BE2C (cell line): ENCODE data around the gene ATG4D.
"Not testable (repeated sequence)": the region's sequence is repeated elsewhere in the genome, so short reads cannot be mapped to it uniquely, and the experiment has no call there.

Source experiments
- DNase-seq: peaks from one replicate; pipeline ENCODE4 v3.0.0-alpha.2; 2020
- H3K27me3 ChIP-seq: fragments of 250-450 bp; sonication (Bioruptor Pico); 2 replicates; pipeline ENCODE4 v1.5.1; 2020; ENCODE audit warnings: mild to moderate bottlenecking
- H3K36me3 ChIP-seq: fragments of 250-450 bp; sonication (Bioruptor Pico); 2 replicates; pipeline ENCODE4 v1.5.1; 2020; ENCODE audit warnings: mild to moderate bottlenecking
- H3K4me1 ChIP-seq: fragments of 250-450 bp; sonication (Bioruptor Pico); 2 replicates; pipeline ENCODE4 v1.5.1; 2020
- H3K4me3 ChIP-seq: 2 replicates; pipeline ENCODE4 v1.5.1; 2011; ENCODE audit warnings: low read depth, low read length
- H3K9me3 ChIP-seq: fragments of 250-450 bp; sonication (Bioruptor Pico); 2 replicates; pipeline ENCODE4 v1.5.1; 2020
- TF ChIP-seq, protein P1 (sequence below): IDR thresholded peaks from 2 replicates; pipeline ENCODE4 v1.5.1; 2012; ENCODE audit warnings: mild to moderate bottlenecking, low read depth, low read length

The ATG4D gene

DNA sequence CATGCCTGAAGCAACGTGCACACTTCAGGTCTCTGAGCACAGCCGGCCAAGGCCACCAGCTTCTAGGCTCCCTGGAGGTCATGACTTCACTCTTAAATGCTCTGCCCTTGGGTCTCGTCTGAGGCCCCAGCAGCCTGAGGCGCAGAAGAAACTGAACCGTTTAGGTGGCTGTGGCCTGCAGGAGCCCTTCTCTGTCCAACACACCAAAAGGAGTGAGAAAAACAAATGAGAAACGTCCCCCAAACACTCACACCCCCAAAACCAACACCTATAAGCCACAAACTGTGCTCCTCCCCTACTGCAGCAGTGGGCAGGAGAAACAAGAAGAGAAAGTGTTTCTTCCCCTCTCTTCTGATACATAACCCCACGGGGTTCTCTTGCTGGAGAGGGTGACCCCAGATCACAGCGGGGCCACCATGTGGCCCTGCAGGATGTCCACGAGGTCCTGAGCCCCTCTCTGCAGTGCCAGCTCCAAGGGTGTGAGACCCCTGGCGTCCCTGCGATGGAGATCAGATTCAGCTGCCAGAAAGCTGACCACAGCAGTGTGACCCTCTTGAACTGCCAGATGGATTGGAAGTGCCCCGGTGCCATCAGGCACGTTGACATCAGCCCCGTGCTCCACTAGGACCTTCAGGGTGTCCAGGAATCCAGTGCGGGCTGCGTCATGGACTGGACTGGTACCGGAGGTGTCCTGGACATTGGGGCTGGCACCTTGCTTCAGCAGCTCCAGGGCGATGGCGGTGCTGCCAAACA is 23.1 kb downstream of the ATG4D start:
- H3K9me3 ChIP-seq = no peaks in the 10 kb centered on the region
- TF ChIP-seq, protein P1, sequence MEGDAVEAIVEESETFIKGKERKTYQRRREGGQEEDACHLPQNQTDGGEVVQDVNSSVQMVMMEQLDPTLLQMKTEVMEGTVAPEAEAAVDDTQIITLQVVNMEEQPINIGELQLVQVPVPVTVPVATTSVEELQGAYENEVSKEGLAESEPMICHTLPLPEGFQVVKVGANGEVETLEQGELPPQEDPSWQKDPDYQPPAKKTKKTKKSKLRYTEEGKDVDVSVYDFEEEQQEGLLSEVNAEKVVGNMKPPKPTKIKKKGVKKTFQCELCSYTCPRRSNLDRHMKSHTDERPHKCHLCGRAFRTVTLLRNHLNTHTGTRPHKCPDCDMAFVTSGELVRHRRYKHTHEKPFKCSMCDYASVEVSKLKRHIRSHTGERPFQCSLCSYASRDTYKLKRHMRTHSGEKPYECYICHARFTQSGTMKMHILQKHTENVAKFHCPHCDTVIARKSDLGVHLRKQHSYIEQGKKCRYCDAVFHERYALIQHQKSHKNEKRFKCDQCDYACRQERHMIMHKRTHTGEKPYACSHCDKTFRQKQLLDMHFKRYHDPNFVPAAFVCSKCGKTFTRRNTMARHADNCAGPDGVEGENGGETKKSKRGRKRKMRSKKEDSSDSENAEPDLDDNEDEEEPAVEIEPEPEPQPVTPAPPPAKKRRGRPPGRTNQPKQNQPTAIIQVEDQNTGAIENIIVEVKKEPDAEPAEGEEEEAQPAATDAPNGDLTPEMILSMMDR = no peak
- H3K36me3 ChIP-seq = peaks cover 6% of the 10 kb centered on the region
- no peaks in the 10 kb centered on the region for H3K27me3 ChIP-seq
- H3K4me1 ChIP-seq = peaks cover 5% of the 10 kb centered on the region
- no peak overlapping the region for H3K4me3 ChIP-seq
- DNase-seq = no peak

DNA sequence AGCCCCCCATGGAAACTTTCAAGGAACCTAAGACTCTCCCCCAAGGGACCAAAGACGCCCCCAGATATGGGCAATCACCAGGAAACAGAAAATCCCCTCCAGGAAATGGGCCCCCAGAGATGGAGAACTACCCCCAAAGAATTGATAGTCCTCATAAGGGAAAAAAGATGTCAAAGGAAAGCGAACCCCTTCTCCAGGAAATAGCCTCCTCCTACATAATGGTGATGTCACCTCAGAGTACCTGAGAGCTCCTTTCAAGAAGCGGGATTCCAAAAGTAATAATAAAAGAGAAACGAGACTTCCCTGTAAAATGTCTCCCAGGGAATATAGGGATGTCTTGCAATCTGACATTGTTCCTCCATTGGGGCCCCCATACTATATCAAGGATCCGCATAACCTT is 24.0 kb downstream of the ATG4D start:
- TF ChIP-seq, protein P1 = no peak
- Histone ChIP-seq H3K4me3 (peak overlapping the region; percentile 63), H3K27me3 (no peaks in the 10 kb centered on the region), H3K4me1 (peaks cover 5% of the 10 kb centered on the region), H3K9me3 (no peaks in the 10 kb centered on the region), H3K36me3 (peaks cover 6% of the 10 kb centered on the region)
- no peak for DNase-seq

DNA sequence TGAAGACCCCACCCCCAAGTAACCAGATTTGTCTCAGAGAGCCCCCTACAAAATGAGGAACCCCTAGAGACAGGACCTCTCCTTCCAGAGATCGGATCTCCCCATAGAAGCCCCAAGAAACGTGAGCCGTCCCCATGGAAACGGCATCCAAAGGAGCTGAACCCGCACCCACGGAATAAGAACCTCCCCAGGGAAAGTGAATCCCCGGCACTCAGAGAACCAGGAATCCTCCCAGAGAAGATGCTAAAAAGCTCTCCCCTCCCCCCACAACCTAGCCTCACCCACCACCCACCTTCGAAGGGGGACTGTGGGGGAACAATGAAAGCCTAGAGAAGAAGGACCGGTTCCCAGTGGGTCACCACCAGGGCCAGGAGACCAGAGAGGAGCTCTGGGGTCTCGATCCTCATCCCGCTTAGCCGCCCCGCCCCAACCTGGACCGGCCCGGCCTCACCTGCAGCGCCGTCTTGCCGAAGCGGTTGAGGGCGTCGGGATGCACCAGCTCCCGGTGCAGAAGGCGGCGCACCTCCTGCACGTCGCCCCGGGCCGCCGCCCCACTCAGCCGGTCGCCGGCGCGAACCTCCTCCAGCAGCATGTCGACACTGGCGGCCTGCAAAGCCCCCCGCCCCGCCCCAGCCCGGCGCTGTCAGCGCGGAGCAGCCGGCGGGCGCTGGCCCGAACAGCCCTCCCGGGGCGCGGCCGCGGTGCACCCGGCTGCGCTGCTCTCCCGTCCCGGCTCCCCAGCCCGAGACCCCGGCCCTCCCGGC is 24.5 kb downstream of the ATG4D start:
- TF ChIP-seq, protein P1 = no peak
- no peak for DNase-seq
- H3K36me3 ChIP-seq = peaks cover 5% of the 10 kb centered on the region; the same call in 1 of the 2 replicates
- H3K4me1 ChIP-seq = peaks cover 5% of the 10 kb centered on the region
- no peaks in the 10 kb centered on the region for H3K27me3 ChIP-seq
- H3K9me3 ChIP-seq = no peaks in the 10 kb centered on the region
- H3K4me3 ChIP-seq = peak overlapping the region; percentile 63

DNA sequence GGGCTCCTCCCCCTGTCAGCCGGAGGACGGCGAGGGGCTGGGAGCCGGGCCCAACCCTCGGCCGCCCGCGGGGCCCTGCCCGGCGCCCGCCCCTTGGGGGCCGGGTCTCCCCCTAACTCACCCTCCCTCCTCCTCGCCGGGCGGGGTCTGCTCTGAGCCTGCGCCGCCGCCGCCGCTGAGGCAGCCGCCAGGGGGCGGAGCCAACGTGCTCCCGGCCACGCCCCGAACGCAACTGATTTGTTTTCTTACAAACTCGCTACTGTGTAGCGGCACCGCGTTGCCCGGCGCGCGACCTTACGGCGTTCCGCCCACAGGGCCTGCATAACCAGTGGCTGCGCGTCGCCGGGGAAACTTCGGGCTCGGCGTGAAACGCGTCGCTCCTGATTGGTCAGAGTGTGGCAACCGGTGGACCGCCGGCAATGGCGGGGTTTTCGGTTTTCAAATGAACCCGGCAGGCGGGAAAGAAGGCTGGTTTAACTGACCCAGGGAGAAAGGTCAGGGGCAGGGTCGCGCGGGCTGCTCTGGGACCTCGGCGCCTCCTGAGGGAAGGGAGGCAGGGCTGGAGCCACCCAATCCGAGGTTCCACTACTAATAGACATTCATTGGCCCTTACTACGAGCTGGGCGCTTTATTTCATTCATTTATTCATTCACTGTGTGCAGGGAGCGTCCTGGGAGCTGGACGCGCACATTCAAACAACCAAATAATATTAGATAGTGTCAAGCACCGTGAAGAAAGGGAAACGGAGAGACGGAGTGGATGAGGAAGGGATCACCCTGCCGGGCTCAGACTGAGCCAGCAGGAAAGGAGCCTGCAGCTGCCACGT is 25.3 kb downstream of the ATG4D start, which contains the start of gene CDKN2D:
TSS of gene CDKN2D (minus strand) at position 154 of the 826 bp plus-strand sequence. CDS start 326 bp downstream, outside the sequence.
- peak; percentile 100 for DNase-seq
- Histone ChIP-seq H3K4me1 (peaks cover 5% of the 10 kb centered on the region), H3K36me3 (no peaks in the 10 kb centered on the region; the same call in 1 of the 2 replicates), H3K27me3 (no peaks in the 10 kb centered on the region), H3K4me3 (peak within 1 kb of the TSS; percentile 67), H3K9me3 (no peaks in the 10 kb centered on the region)
- TF ChIP-seq, protein P1 = no peak

DNA sequence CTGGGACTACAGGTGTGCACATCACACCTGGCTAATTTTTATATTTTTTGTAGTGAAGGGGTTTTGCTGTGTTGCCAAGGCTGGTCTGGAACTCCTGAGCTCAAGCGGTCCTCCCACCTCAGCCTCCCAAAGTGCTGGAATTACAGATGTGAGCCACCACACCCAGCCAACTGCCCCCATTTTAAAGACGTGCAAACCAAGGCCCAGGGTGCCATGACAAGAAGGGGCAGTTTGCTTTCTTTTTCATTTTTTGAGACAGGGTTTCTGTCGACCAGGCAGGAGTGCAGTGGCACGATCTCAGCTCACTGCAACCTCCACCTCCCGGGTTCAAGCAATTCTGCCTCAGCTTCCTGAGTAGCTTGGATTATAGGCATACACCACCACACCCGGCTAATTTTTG is 30.1 kb downstream of the ATG4D start:
- H3K9me3 ChIP-seq, H3K4me3 ChIP-seq, H3K4me1 ChIP-seq, H3K27me3 ChIP-seq, DNase-seq, H3K36me3 ChIP-seq: not testable (repeated sequence)

DNA sequence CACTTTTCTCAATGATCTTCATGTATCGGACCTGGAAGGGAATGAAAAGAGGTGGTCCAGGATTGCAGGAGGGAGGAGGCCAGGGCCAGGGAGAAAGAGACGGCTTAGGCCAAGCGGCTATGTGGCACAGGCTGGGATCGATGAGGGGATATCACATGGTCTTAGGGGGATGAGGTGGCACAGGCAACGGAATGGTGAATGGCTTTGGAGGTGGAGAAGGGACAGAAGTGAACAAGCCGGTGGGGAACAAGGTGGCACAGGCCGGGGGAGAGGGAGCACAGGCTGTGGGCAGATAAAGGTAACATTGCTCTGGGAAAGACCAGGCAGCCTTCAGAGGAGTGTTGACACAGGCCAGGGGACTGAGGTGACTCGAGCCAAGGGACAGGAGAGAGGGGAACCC is 30.8 kb downstream of the ATG4D start:
- TF ChIP-seq, protein P1 = no peak
- Histone ChIP-seq H3K27me3 (no peaks in the 10 kb centered on the region), H3K36me3 (no peaks in the 10 kb centered on the region), H3K4me3 (no peak overlapping the region), H3K4me1 (no peaks in the 10 kb centered on the region), H3K9me3 (no peaks in the 10 kb centered on the region)
- DNase-seq = no peak
